Mucosa of descending colon (tissue), 3 donors: Measurements from ENCODE around the gene PTPRT. TPM values are rescaled to one million over a fixed set of nuclear protein-coding genes. Genes with fewer than 3 reads are reported as not detected.

ENCODE experiments used
- ATAC-seq: fragments of 200-7000 bp; cut with Tn5 transposase; one replicate; pipeline ENCODE4 v1.9.1; 2020; ENCODE audit warnings: mild to moderate bottlenecking, moderate library complexity
- DNase-seq, 3 donors: peaks; one replicate each; pipeline ENCODE4 v3.0.0-alpha.2; 2020
- H3K36me3 ChIP-seq: fragments of 200-600 bp; one replicate; pipeline ENCODE4 v1.8.0; 2021; ENCODE audit warnings: low read depth, mild to moderate bottlenecking
- H3K4me1 ChIP-seq: fragments of 200-600 bp; one replicate; pipeline ENCODE4 v1.8.0; 2021; ENCODE audit warnings: low read depth, mild to moderate bottlenecking
- H3K4me3 ChIP-seq: fragments of 200-600 bp; one replicate; pipeline ENCODE4 v1.8.0; 2021; ENCODE audit warnings: mild to moderate bottlenecking
- H3K9me3 ChIP-seq: fragments of 200-600 bp; one replicate; pipeline ENCODE4 v1.8.0; 2021; ENCODE audit warnings: mild to moderate bottlenecking
- CTCF ChIP-seq: fragments of 200-600 bp; IDR thresholded peaks from one replicate; pipeline ENCODE4 v1.8.0; 2022; ENCODE audit warnings: antibody characterized with exemption, mild to moderate bottlenecking
- intact Hi-C, 2 donors: fragments of 100-400 bp; cut with DNase I in 1 of 2; cut with micrococcal nuclease in 1 of 2; formaldehyde crosslinking; loops; one replicate each; pipeline versions ENCODE4 v1.11.0 to v1.11.1; 2022; cut with DNase I, micrococcal nuclease
- total RNA-seq, 3 donors: library from RNA; stranded (reverse); fragmentation: NEBNext Ultra II Directional in 2 of 3; extraction: Animal tissue kit (Norgen Biotek cat#: 25700) in 2 of 3; gene quantifications; one replicate each; pipeline versions ENCODE4 v1.2.1 to v1.2.4, GENCODE V29; 2021 to 2023
- donor health status: DM: no; HTN: no; CAD: no; lungs with moderate emphysema.
- donor health status: DM: no; HTN: no; CAD: no.
- donor health status: DM: no; HTN: yes; CAD: no.

Gene PTPRT
- total RNA-seq, 3 donors from 2014 or later: 0.19 to 0.43 (median 0.38) TPM

- TF ChIP-seq CTCF: no peak
- H3K9me3 ChIP-seq: no peaks in the 10 kb centered on the region
- intact Hi-C loops: no loop called here
- no peaks in the 10 kb centered on the region for H3K4me1 ChIP-seq
- DNase-seq (no peak), ATAC-seq (no peak)
- no peaks in the 10 kb centered on the region for H3K36me3 ChIP-seq
- H3K4me3 ChIP-seq: no peak overlapping the region
These were observed 1161.9 kb downstream of the PTPRT start for GRCh38 chr20:42027746-42028268.

GRCh38 chr20:42026599-42026998 lies 1163.1 kb downstream of the PTPRT start:
- intact Hi-C loops: no loop called here
- H3K4me1 ChIP-seq: no peaks in the 10 kb centered on the region
- H3K9me3 ChIP-seq: no peaks in the 10 kb centered on the region
- DNase-seq (no peak), ATAC-seq (no peak)
- no peaks in the 10 kb centered on the region for H3K36me3 ChIP-seq
- TF ChIP-seq CTCF: no peak
- no peak overlapping the region for H3K4me3 ChIP-seq

- Histone ChIP-seq H3K4me3 (no peak overlapping the region), H3K36me3 (no peaks in the 10 kb centered on the region), H3K9me3 (no peaks in the 10 kb centered on the region), H3K4me1 (no peaks in the 10 kb centered on the region)
- DNase-seq: peak in 1 of 3 donors; percentile 2
- no peak for TF ChIP-seq CTCF
- intact Hi-C loops: no loop called here
- no peak for ATAC-seq
These were observed 1165.1 kb downstream of the PTPRT start for GRCh38 chr20:42024653-42025052.
